HL-60/S4 (cell line): ENCODE measurements around the gene WASL.

Experiments
- in situ Hi-C: fragments of 300-500 bp; cut with MboI; formaldehyde crosslinking; loops from 2 replicates; pipeline ENCODE4 v1.14.3; 2022; ENCODE audit warnings: low sequenced_read_pairs

WASL gene

GRCh38 chr7:123705211-123705901, 43.4 kb downstream of the WASL start:
- in situ Hi-C loops: no loop called here

GRCh38 chr7:123695944-123696677, 52.7 kb downstream of the WASL start:
- in situ Hi-C loops: loop anchor here (25.0 kb wide), 1 partner anchor 166 kb away; no protein-coding TSS in a partner anchor

- in situ Hi-C loops: loop anchor here (25.0 kb wide), 1 partner anchor 170 kb away; no protein-coding TSS in a partner anchor
Observed at GRCh38 chr7:123692471-123692877, 56.3 kb downstream of the WASL start.

- in situ Hi-C loops: loop anchor here (25.0 kb wide), 1 partner anchor 172 kb away; no protein-coding TSS in a partner anchor
Observed at GRCh38 chr7:123690550-123690949, 58.3 kb downstream of the WASL start.

- in situ Hi-C loops: loop anchor here (25.0 kb wide), 1 partner anchor 173 kb away; no protein-coding TSS in a partner anchor
Observed at GRCh38 chr7:123689250-123689649, 59.6 kb downstream of the WASL start.

GRCh38 chr7:123687727-123688126, 61.1 kb downstream of the WASL start:
- in situ Hi-C loops: loop anchor here (25.0 kb wide), 1 partner anchor 175 kb away; no protein-coding TSS in a partner anchor

GRCh38 chr7:123687161-123687560, 61.6 kb downstream of the WASL start:
- in situ Hi-C loops: loop anchor here (25.0 kb wide), 1 partner anchor 175 kb away; no protein-coding TSS in a partner anchor

GRCh38 chr7:123682690-123683089, 66.1 kb downstream of the WASL start:
- in situ Hi-C loops: loop anchor here (25.0 kb wide), 1 partner anchor 180 kb away; no protein-coding TSS in a partner anchor

- in situ Hi-C loops: loop anchor here (25.0 kb wide), 1 partner anchor 181 kb away; no protein-coding TSS in a partner anchor
Observed at GRCh38 chr7:123681561-123681960, 67.2 kb downstream of the WASL start.

- in situ Hi-C loops: loop anchor here (25.0 kb wide), 1 partner anchor 182 kb away; no protein-coding TSS in a partner anchor
Observed at GRCh38 chr7:123680580-123680979, 68.2 kb downstream of the WASL start.

GRCh38 chr7:123679614-123680013, 69.2 kb downstream of the WASL start:
- in situ Hi-C loops: loop anchor here (25.0 kb wide), 1 partner anchor 183 kb away; no protein-coding TSS in a partner anchor

- in situ Hi-C loops: loop anchor here (25.0 kb wide), 1 partner anchor 185 kb away; no protein-coding TSS in a partner anchor
Observed at GRCh38 chr7:123677061-123677715, 71.6 kb downstream of the WASL start.

- in situ Hi-C loops: loop anchor here (25.0 kb wide), 1 partner anchor 187 kb away; no protein-coding TSS in a partner anchor
Observed at GRCh38 chr7:123675181-123675473, 73.7 kb downstream of the WASL start.

- in situ Hi-C loops: loop anchor here (25.0 kb wide), 1 partner anchor 188 kb away; no protein-coding TSS in a partner anchor
Observed at GRCh38 chr7:123674399-123675180, 74.2 kb downstream of the WASL start.

GRCh38 chr7:123673752-123674398, 74.9 kb downstream of the WASL start:
- in situ Hi-C loops: no loop called here

GRCh38 chr7:123673137-123673732, 75.6 kb downstream of the WASL start:
- in situ Hi-C loops: no loop called here

GRCh38 chr7:123669485-123669884, 79.3 kb downstream of the WASL start:
- in situ Hi-C loops: no loop called here

GRCh38 chr7:123666492-123666891, 82.3 kb downstream of the WASL start:
- in situ Hi-C loops: no loop called here

- in situ Hi-C loops: no loop called here
Observed at GRCh38 chr7:123665896-123666295, 82.9 kb downstream of the WASL start.
